ENCODE data around the gene CHL1.

DNA sequence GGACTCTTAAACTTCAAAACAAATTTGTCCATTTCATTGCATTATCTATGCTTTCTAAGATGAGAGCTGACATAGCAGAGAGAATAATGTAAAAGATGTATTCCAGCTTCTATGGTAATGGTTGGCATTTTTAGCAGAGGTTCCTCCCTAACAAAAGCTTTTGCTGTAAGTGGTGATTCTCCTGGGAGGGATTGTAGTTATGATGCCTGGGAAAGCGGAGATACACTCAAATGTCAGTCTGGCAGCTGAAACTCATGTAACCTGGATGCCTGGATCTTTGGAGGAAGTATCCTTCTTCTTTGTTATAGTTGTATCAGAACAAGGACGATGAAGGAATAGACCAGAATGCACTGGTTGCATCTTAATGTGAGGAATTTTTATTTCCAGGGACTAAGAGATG, 7.5 kb downstream of the CHL1 start:
- TF ChIP-seq, protein P1, sequence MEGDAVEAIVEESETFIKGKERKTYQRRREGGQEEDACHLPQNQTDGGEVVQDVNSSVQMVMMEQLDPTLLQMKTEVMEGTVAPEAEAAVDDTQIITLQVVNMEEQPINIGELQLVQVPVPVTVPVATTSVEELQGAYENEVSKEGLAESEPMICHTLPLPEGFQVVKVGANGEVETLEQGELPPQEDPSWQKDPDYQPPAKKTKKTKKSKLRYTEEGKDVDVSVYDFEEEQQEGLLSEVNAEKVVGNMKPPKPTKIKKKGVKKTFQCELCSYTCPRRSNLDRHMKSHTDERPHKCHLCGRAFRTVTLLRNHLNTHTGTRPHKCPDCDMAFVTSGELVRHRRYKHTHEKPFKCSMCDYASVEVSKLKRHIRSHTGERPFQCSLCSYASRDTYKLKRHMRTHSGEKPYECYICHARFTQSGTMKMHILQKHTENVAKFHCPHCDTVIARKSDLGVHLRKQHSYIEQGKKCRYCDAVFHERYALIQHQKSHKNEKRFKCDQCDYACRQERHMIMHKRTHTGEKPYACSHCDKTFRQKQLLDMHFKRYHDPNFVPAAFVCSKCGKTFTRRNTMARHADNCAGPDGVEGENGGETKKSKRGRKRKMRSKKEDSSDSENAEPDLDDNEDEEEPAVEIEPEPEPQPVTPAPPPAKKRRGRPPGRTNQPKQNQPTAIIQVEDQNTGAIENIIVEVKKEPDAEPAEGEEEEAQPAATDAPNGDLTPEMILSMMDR (conservative IDR thresholded peaks at IDR 0.05 in 1 of 2, IDR thresholded peaks at IDR 0.05 in 1 of 2; ENCODE audit: low read depth in 1 of 2, low read length in 2 of 2) = no peak
- no peak for TF ChIP-seq EZH2 (IDR thresholded peaks at IDR 0.05; ENCODE audit: low read length, missing control alignments)

All from fibroblast of lung (primary cell).